Measurements from ENCODE around the gene SMAD3. TPM values are rescaled to one million over a fixed set of nuclear protein-coding genes. Genes with fewer than 3 reads are reported as not detected.

Gene SMAD3
- total and polyA plus RNA-seq, 2 of the 4 experiments (the other 2 are of a cell fraction): 71.0 to 177 TPM

DNA sequence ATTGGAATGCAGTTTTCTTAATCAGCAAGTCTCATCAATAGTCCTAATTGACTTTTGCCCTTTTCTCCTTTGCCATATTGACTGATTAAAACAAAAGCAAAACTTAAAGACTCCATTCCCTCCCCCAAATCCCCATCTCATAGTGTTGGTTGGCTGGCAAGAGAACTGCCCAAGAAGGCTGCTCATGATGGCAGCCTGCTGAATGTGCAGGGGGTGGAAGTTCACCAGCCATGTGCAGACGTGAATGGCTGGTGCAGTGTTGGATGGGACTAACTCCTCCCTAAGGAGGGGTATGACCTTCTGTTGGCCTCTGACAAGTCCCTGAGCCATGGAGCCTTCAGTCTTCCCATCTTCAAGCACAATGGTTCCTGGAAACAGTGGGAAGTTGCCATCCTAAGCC is 7.0 kb downstream of the SMAD3 start:
- Histone ChIP-seq H4K8ac (ENCODE audit: low read depth in 2 of 2, low read length in 2 of 2) (peak overlapping the region in 1 of 2 experiments; percentile 30; a peak in 2 of 4 replicates), H3K9me3 (ENCODE audit: control insufficient read depth, insufficient read depth, low read length) (no peaks in the 10 kb centered on the region), H2BK20ac (ENCODE audit: low read depth, low read length) (no peak overlapping the region), H3K4me1 (ENCODE audit: control insufficient read depth, insufficient read depth, low read length) (peaks cover 33% of the 10 kb centered on the region), H3K4ac (ENCODE audit: low read depth, low read length) (peak overlapping the region; percentile 50), H3K18ac (ENCODE audit: low read depth, low read length) (peak overlapping the region; percentile 46), H3K36me3 (ENCODE audit: control insufficient read depth, insufficient read depth, low read length) (peaks cover 43% of the 10 kb centered on the region), H3K4me2 (ENCODE audit: low read depth, low read length) (peak overlapping the region; percentile 69), H2AK9ac (replicated peaks; ENCODE audit: low read depth, low read length, poor library complexity) (peak overlapping the region; percentile 8), H3K9ac (ENCODE audit: low read depth, low read length) (peak overlapping the region; percentile 42), H2AK5ac (ENCODE audit: low read depth, low read length) (peak overlapping the region; percentile 86), H2BK5ac (ENCODE audit: low read depth, low read length, poor library complexity, severe bottlenecking) (peak overlapping the region; percentile 51), H3K27ac (ENCODE audit: insufficient read depth, low read length) (peak overlapping the region; percentile 58; the same call in 1 of the 2 replicates), H3K14ac (replicated peaks; ENCODE audit: low read depth, low read length) (peak overlapping the region; percentile 26), H4K91ac (ENCODE audit: insufficient read depth, low read depth, low read length) (no peak overlapping the region), H4K20me1 (ENCODE audit: insufficient read depth, low read length) (peaks cover 96% of the 10 kb centered on the region), H3K79me1 (ENCODE audit: low read depth in 1 of 2, low read length in 2 of 2) (peaks cover 0 to 55% of the 10 kb centered on the region in 2 experiments; a peak in 2 of 4 replicates), H4K5ac (ENCODE audit: low read depth, low read length) (no peak overlapping the region), H2AFZ (replicated peaks; ENCODE audit: low read length, poor library complexity) (no peak overlapping the region), H3K4me3 (ENCODE audit: insufficient read depth, low read depth, low read length) (no peak overlapping the region), H3K27me3 (ENCODE audit: control insufficient read depth, insufficient read depth, low read length) (no peaks in the 10 kb centered on the region), H3K9me1 (ENCODE audit: insufficient read depth, low read length) (peaks cover 33% of the 10 kb centered on the region), H3K23ac (ENCODE audit: low read depth, low read length) (peak overlapping the region; percentile 46; the same call in 1 of the 2 replicates), H2BK120ac (ENCODE audit: low read depth, low read length) (peak overlapping the region; percentile 6; the same call in 1 of the 2 replicates), H2BK15ac (ENCODE audit: low read depth, low read length) (no peak overlapping the region), H3K56ac (ENCODE audit: extremely low read depth, insufficient read depth, low read length) (no peak overlapping the region)
- ATAC-seq (ENCODE audit: low read depth): no peak
- BruUV-seq (replicated peaks): TSS peak; percentile 1
- peak; percentile 33 for DNase-seq
- in situ Hi-C loops (cut with MboI; ENCODE audit: low sequenced_read_pairs) (no loop called here), dilution Hi-C loops (cut with HindIII; ENCODE audit: low sequenced_read_pairs, unreplicated experiment) (no loop called here), intact Hi-C loops (cut with micrococcal nuclease) (no loop called here)
- TF ChIP-seq POLR2A (IDR thresholded peaks at IDR 0.05; ENCODE audit: low read depth, low read length) (0 out of 2 replicates have a peak, but pooled peaks have one; percentile 8), RFX5 (IDR thresholded peaks at IDR 0.05; ENCODE audit: low read depth, low read length) (no peak)
- ChIA-PET CTCF (no interaction called here), POLR2A (ENCODE audit: unreplicated experiment) (interaction anchor here (0.7 kb wide), 1 partner anchor 109 kb away, joined by 3 read pairs; no protein-coding TSS in a partner anchor)
- WGBS, 2 experiments (ENCODE audit: extremely low coverage in 2 of 2, insufficient read length in 1 of 2): no CpG with 5 or more reads among the region's 1 CpG
